Kidney (tissue), 14 donors: ENCODE results near the gene SH3TC2. TPM values are rescaled to one million over a fixed set of nuclear protein-coding genes. Genes with fewer than 3 reads are reported as not detected.

Experiments
- DNase-seq, 5 donors: peaks; one replicate each; pipeline ENCODE4 v3.0.0-alpha.2; 2013 to 2020
- FAIRE-seq: peaks from 2 replicates; lab custom pipeline; 2012; peaks lifted over from hg19 to GRCh38; lab: Jason Lieb, UNC
- H3K27ac ChIP-seq, 2 donors: one replicate each; pipeline ENCODE4 v1.7.0; 2013; ENCODE audit warnings: low read depth in 2 of 2, low read length in 2 of 2, inconsistent platforms in 1 of 2
- H3K27me3 ChIP-seq: one replicate; pipeline ENCODE4 v1.7.1; 2013; ENCODE audit warnings: low read length, inconsistent platforms; ENCODE audit not compliant: control insufficient read depth, insufficient read depth
- H3K36me3 ChIP-seq, 3 donors: one replicate each; pipeline versions ENCODE4 v1.7.0 to v1.7.1; 2013; ENCODE audit warnings: low read length in 3 of 3, control low read depth in 1 of 3, inconsistent platforms in 1 of 3; ENCODE audit not compliant: insufficient read depth in 3 of 3, control insufficient read depth in 2 of 3
- H3K4me1 ChIP-seq, 3 donors: one replicate each; pipeline versions ENCODE4 v1.7.0 to v1.7.1; 2013; ENCODE audit warnings: low read length in 3 of 3, inconsistent platforms in 1 of 3, low read depth in 1 of 3; ENCODE audit not compliant: control insufficient read depth in 2 of 3, insufficient read depth in 2 of 3
- H3K4me3 ChIP-seq, 3 donors: one replicate each; pipeline versions ENCODE4 v1.7.0 to v1.8.1; 2013; ENCODE audit warnings: low read length in 3 of 3, control low read depth in 1 of 3, inconsistent platforms in 1 of 3
- H3K9ac ChIP-seq, 3 donors: one replicate each; pipeline versions ENCODE4 v1.7.0 to v1.7.1; 2013; ENCODE audit warnings: low read length in 3 of 3, control low read depth in 1 of 3, inconsistent platforms in 1 of 3
- H3K9me3 ChIP-seq, 3 donors: one replicate each; pipeline versions ENCODE4 v1.7.0 to v1.7.1; 2013; ENCODE audit warnings: low read length in 3 of 3, control low read depth in 1 of 3, inconsistent platforms in 1 of 3; ENCODE audit not compliant: control insufficient read depth in 2 of 3, insufficient read depth in 1 of 3
- CTCF ChIP-seq: IDR thresholded peaks from 3 replicates; pipeline ENCODE4 v1.5.1; 2012; ENCODE audit warnings: mild to moderate bottlenecking, moderate library complexity, borderline replicate concordance; ENCODE audit not compliant: insufficient read depth; ENCODE audit errors: extremely low read depth
- intact Hi-C: fragments of 100-400 bp; cut with DNase I; formaldehyde crosslinking; loops from one replicate; pipeline ENCODE4 v1.11.1; 2022
- polyA plus RNA-seq: library from polyadenylated mRNA; stranded (reverse); fragments of 350-450 nt; fragmentation: Illumina TruSeq; extraction: RNeasy Lipid Tissue Mini Kit (QIAGEN cat#74804); gene quantifications from one replicate; pipeline ENCODE4 v1.2.3, GENCODE V29; 2014; ENCODE audit warnings: low read depth, low replicate concordance; ENCODE audit not compliant: insufficient read depth
- total RNA-seq: library from RNA; stranded (reverse); fragmentation: NEBNext Ultra II Directional; extraction: Animal tissue kit (Norgen Biotek cat#: 25700); gene quantifications from one replicate; pipeline ENCODE4 v1.2.1, GENCODE V29; 2021
- donor health status: control.
- donor health status: control.
- donor health status: control.
- donor health status: control.
- donor health status: control.
- donor health status: DM: yes; HTN: yes; CAD: no.
- donor health status: Normal renal cell carcinoma (clear cell type).

Gene SH3TC2
- total and polyA plus RNA-seq, 2 donors from 2014 or later, result 0.17 to 1.3 TPM

- H3K27ac ChIP-seq, result no peak overlapping the region
- FAIRE-seq, result no peak
- no peaks in the 10 kb centered on the region for H3K4me1 ChIP-seq
- no peaks in the 10 kb centered on the region for H3K36me3 ChIP-seq
- no peak overlapping the region for H3K9ac ChIP-seq
- TF ChIP-seq CTCF, result no peak
- intact Hi-C loops, result no loop called here
- no peaks in the 10 kb centered on the region for H3K27me3 ChIP-seq
- no peak for DNase-seq
- no peak overlapping the region for H3K4me3 ChIP-seq
- H3K9me3 ChIP-seq, result no peaks in the 10 kb centered on the region
Observed at GRCh38 chr5:149024943-149025342, 37.9 kb downstream of the SH3TC2 start.

DNA sequence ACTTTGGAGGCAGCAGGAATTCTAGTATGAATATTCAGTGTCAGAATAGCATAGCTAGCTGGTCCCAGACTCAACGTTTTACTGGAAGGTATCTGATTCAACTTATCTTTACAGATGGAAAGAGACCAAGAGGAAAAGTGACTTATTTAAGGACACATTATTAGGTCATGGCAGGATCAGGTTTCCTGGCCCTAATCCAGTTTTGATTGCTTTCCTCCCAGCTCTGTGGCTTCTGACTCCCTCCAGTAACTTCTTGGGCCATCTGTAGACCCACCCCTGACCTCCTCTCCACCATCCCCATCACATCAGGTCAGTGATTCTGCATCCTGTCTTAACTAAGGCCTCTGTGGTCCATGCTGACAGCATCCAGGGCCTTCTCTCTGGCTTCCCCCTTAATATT is 38.4 kb downstream of the SH3TC2 start:
- DNase-seq (no peak), FAIRE-seq (no peak)
- H3K36me3 ChIP-seq, result no peaks in the 10 kb centered on the region
- no peaks in the 10 kb centered on the region for H3K4me1 ChIP-seq
- intact Hi-C loops, result no loop called here
- TF ChIP-seq CTCF, result no peak
- H3K27ac ChIP-seq, result no peak overlapping the region
- H3K27me3 ChIP-seq, result no peaks in the 10 kb centered on the region
- H3K9ac ChIP-seq, result no peak overlapping the region
- no peak overlapping the region for H3K4me3 ChIP-seq
- no peaks in the 10 kb centered on the region for H3K9me3 ChIP-seq

DNA sequence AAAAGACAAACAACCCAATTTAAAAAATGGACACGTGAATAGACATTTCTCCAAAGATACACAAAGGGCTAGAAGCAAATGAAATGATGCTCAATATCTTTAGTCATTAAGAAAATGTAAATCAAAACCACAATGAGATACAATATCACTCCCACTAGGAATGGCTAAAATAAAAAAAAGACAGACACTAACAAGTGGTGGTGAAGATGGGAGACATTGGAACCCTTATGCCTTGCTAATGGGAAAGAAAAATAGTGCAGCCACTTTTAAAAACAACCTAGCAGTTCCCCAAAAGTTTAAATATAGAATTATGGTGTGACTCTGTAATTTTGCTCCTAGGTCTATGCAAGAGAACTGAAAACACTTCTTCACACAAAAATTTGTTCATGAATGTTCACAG is 40.7 kb downstream of the SH3TC2 start:
- intact Hi-C loops, result no loop called here
- TF ChIP-seq CTCF, result no peak
- Histone ChIP-seq H3K9ac (no peak overlapping the region), H3K27me3 (no peaks in the 10 kb centered on the region), H3K9me3 (no peaks in the 10 kb centered on the region), H3K36me3 (no peaks in the 10 kb centered on the region), H3K4me3 (no peak overlapping the region), H3K27ac (no peak overlapping the region), H3K4me1 (no peaks in the 10 kb centered on the region)
- FAIRE-seq (no peak), DNase-seq (no peak)

DNA sequence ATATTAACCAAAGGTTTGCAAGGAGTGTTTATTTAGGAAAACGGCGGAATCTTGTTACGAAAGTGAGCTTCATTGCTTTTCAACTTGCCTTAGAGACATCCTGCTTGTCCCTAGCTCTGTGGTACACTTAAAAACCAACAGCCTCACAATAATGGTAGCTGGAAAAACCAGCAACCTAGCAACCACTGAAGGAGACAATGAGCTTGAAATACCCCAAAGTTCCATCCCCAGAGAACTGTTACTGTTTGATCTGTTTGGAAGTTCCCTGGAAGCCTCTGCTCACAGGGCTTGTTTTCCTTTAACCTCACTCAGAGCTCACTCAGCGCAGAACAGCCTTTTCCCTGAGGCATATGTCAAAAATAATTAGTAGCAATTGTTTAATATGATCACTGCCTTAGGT is 43.2 kb downstream of the SH3TC2 start:
- H3K4me1 ChIP-seq, result no peaks in the 10 kb centered on the region
- intact Hi-C loops, result no loop called here
- no peak overlapping the region for H3K4me3 ChIP-seq
- H3K36me3 ChIP-seq, result no peaks in the 10 kb centered on the region
- no peak for TF ChIP-seq CTCF
- H3K27ac ChIP-seq, result no peak overlapping the region
- H3K9ac ChIP-seq, result no peak overlapping the region
- H3K9me3 ChIP-seq, result no peaks in the 10 kb centered on the region
- FAIRE-seq (no peak), DNase-seq (no peak)
- H3K27me3 ChIP-seq, result no peaks in the 10 kb centered on the region
